ENCODE measurements around the gene STX7. TPM values are rescaled to one million over a fixed set of nuclear protein-coding genes. Genes with fewer than 3 reads are reported as not detected.

The STX7 gene
- total RNA-seq, 2 experiments from 2014 or later, result 19.9 to 20.2 TPM

- no peak for DNase-seq
- Mint-ChIP-seq H3K27ac (no peak overlapping the region), H3K4me3 (no peak overlapping the region), H3K9me3 (no peaks in the 10 kb centered on the region), H3K36me3 (ENCODE audit: low read depth) (no peaks in the 10 kb centered on the region), H3K4me1 (no peaks in the 10 kb centered on the region), H3K27me3 (peaks cover 12% of the 10 kb centered on the region)
- POLR2A ChIA-PET, result no interaction called here
- CTCF ChIA-PET, result no interaction called here
Measured at GRCh38 chr6:132414322-132414721, 98.6 kb downstream of the STX7 start.

GRCh38 chr6:132413499-132413802, 99.5 kb downstream of the STX7 start:
- Mint-ChIP-seq H3K4me3 (no peak overlapping the region), H3K27ac (no peak overlapping the region), H3K4me1 (no peaks in the 10 kb centered on the region), H3K27me3 (peaks cover 12% of the 10 kb centered on the region), H3K9me3 (no peaks in the 10 kb centered on the region), H3K36me3 (ENCODE audit: low read depth) (no peaks in the 10 kb centered on the region)
- POLR2A ChIA-PET, result no interaction called here
- CTCF ChIA-PET, result no interaction called here
- no peak for DNase-seq

- no peaks in the 10 kb centered on the region for H3K4me1 Mint-ChIP-seq
- no peak overlapping the region for H3K27ac Mint-ChIP-seq
- ChIA-PET POLR2A (no interaction called here), CTCF (no interaction called here)
- H3K36me3 Mint-ChIP-seq (ENCODE audit: low read depth), result no peaks in the 10 kb centered on the region
- H3K9me3 Mint-ChIP-seq, result no peaks in the 10 kb centered on the region
- no peak overlapping the region for H3K4me3 Mint-ChIP-seq
- H3K27me3 Mint-ChIP-seq, result peaks cover 12% of the 10 kb centered on the region
- DNase-seq, result no peak
Measured at GRCh38 chr6:132412656-132413498, 100.0 kb downstream of the STX7 start.

- no peak overlapping the region for H3K27ac Mint-ChIP-seq
- ChIA-PET POLR2A (no interaction called here), CTCF (no interaction called here)
- H3K36me3 Mint-ChIP-seq (ENCODE audit: low read depth), result no peaks in the 10 kb centered on the region
- peaks cover 12% of the 10 kb centered on the region for H3K27me3 Mint-ChIP-seq
- DNase-seq, result no peak
- no peaks in the 10 kb centered on the region for H3K9me3 Mint-ChIP-seq
- H3K4me3 Mint-ChIP-seq, result no peak overlapping the region
- no peaks in the 10 kb centered on the region for H3K4me1 Mint-ChIP-seq
Measured at GRCh38 chr6:132411296-132411695, 101.6 kb downstream of the STX7 start.

- ChIA-PET POLR2A (no interaction called here), CTCF (no interaction called here)
- peaks cover 16% of the 10 kb centered on the region for H3K27me3 Mint-ChIP-seq
- H3K4me3 Mint-ChIP-seq, result no peak overlapping the region
- no peak for DNase-seq
- no peaks in the 10 kb centered on the region for H3K9me3 Mint-ChIP-seq
- H3K36me3 Mint-ChIP-seq (ENCODE audit: low read depth), result no peaks in the 10 kb centered on the region
- H3K4me1 Mint-ChIP-seq, result peaks cover 1% of the 10 kb centered on the region
- no peak overlapping the region for H3K27ac Mint-ChIP-seq
Measured at GRCh38 chr6:132410830-132411229, 102.1 kb downstream of the STX7 start.

GRCh38 chr6:132405143-132405915, 107.6 kb downstream of the STX7 start:
- CTCF ChIA-PET, result interaction anchor here (1.1 kb wide), 1 partner anchor 126 kb away, joined by 4 read pairs; no protein-coding TSS in a partner anchor
- no peak overlapping the region for H3K27ac Mint-ChIP-seq

GRCh38 chr6:132404736-132405135, 108.2 kb downstream of the STX7 start:
- no peak for DNase-seq
- Mint-ChIP-seq H3K9me3 (no peaks in the 10 kb centered on the region), H3K27ac (no peak overlapping the region), H3K4me3 (no peak overlapping the region), H3K27me3 (peaks cover 58% of the 10 kb centered on the region), H3K4me1 (peaks cover 9% of the 10 kb centered on the region), H3K36me3 (ENCODE audit: low read depth) (peaks cover 3% of the 10 kb centered on the region)
- CTCF ChIA-PET, result interaction anchor here (0.8 to 1.1 kb wide), 2 partner anchors 107 to 125 kb away, joined by 3 to 4 read pairs; no protein-coding TSS in a partner anchor
- POLR2A ChIA-PET, result no interaction called here

More at GRCh38 chr6:132405143-132405915, 107.6 kb downstream of the STX7 start:
- POLR2A ChIA-PET, result no interaction called here
- Mint-ChIP-seq H3K9me3 (no peaks in the 10 kb centered on the region), H3K4me1 (peaks cover 9% of the 10 kb centered on the region), H3K36me3 (ENCODE audit: low read depth) (peaks cover 3% of the 10 kb centered on the region), H3K4me3 (no peak overlapping the region), H3K27me3 (peaks cover 56% of the 10 kb centered on the region)
- no peak for DNase-seq

- no peak for DNase-seq
- Mint-ChIP-seq H3K4me1 (peaks cover 9% of the 10 kb centered on the region), H3K27ac (no peak overlapping the region), H3K4me3 (no peak overlapping the region), H3K9me3 (no peaks in the 10 kb centered on the region), H3K27me3 (peaks cover 62% of the 10 kb centered on the region), H3K36me3 (ENCODE audit: low read depth) (peaks cover 3% of the 10 kb centered on the region)
- CTCF ChIA-PET, result interaction anchor here (0.8 to 1.1 kb wide), 2 partner anchors 107 to 125 kb away, joined by 3 to 4 read pairs; no protein-coding TSS in a partner anchor
- POLR2A ChIA-PET, result no interaction called here
Measured at GRCh38 chr6:132404330-132404729, 108.6 kb downstream of the STX7 start.

- no peaks in the 10 kb centered on the region for H3K9me3 Mint-ChIP-seq
- DNase-seq, result no peak
- ChIA-PET CTCF (no interaction called here), POLR2A (no interaction called here)
- no peak overlapping the region for H3K4me3 Mint-ChIP-seq
- peaks cover 3% of the 10 kb centered on the region for H3K36me3 Mint-ChIP-seq (ENCODE audit: low read depth)
- peaks cover 9% of the 10 kb centered on the region for H3K4me1 Mint-ChIP-seq
- H3K27ac Mint-ChIP-seq, result no peak overlapping the region
- H3K27me3 Mint-ChIP-seq, result peaks cover 72% of the 10 kb centered on the region
Measured at GRCh38 chr6:132401618-132402285, 111.2 kb downstream of the STX7 start.

GRCh38 chr6:132400883-132401617, 111.9 kb downstream of the STX7 start, which contains the start of gene MOXD1:
Gene MOXD1 (minus strand): TSS chr6:132401475. CDS start chr6:132401426, 49 bp downstream.
- ChIA-PET CTCF (no interaction called here), POLR2A (no interaction called here)
- Mint-ChIP-seq H3K36me3 (ENCODE audit: low read depth) (peaks cover 3% of the 10 kb centered on the region), H3K27me3 (peaks cover 71% of the 10 kb centered on the region), H3K9me3 (no peaks in the 10 kb centered on the region), H3K27ac (no peak within 1 kb of the TSS), H3K4me3 (no peak within 1 kb of the TSS), H3K4me1 (peaks cover 8% of the 10 kb centered on the region)
- no peak for DNase-seq

- H3K9me3 Mint-ChIP-seq, result no peaks in the 10 kb centered on the region
- peaks cover 72% of the 10 kb centered on the region for H3K27me3 Mint-ChIP-seq
- no peak overlapping the region for H3K27ac Mint-ChIP-seq
- ChIA-PET CTCF (no interaction called here), POLR2A (no interaction called here)
- no peak overlapping the region for H3K4me3 Mint-ChIP-seq
- DNase-seq, result no peak
- H3K4me1 Mint-ChIP-seq, result peaks cover 7% of the 10 kb centered on the region
- peaks cover 3% of the 10 kb centered on the region for H3K36me3 Mint-ChIP-seq (ENCODE audit: low read depth)
Measured at GRCh38 chr6:132400555-132400882, 112.4 kb downstream of the STX7 start.

GRCh38 chr6:132399376-132400074, 113.4 kb downstream of the STX7 start:
- CTCF ChIA-PET, result no interaction called here

More at GRCh38 chr6:132399376-132400074, 113.4 kb downstream of the STX7 start:
- H3K36me3 Mint-ChIP-seq (ENCODE audit: low read depth), result peaks cover 3% of the 10 kb centered on the region
- DNase-seq, result no peak
- peaks cover 72% of the 10 kb centered on the region for H3K27me3 Mint-ChIP-seq
- POLR2A ChIA-PET, result no interaction called here
- H3K9me3 Mint-ChIP-seq, result no peaks in the 10 kb centered on the region
- peaks cover 5% of the 10 kb centered on the region for H3K4me1 Mint-ChIP-seq
- H3K4me3 Mint-ChIP-seq, result no peak overlapping the region
- no peak overlapping the region for H3K27ac Mint-ChIP-seq
